Measurements from ENCODE around the gene THUMPD3.

The THUMPD3 gene, protein sequence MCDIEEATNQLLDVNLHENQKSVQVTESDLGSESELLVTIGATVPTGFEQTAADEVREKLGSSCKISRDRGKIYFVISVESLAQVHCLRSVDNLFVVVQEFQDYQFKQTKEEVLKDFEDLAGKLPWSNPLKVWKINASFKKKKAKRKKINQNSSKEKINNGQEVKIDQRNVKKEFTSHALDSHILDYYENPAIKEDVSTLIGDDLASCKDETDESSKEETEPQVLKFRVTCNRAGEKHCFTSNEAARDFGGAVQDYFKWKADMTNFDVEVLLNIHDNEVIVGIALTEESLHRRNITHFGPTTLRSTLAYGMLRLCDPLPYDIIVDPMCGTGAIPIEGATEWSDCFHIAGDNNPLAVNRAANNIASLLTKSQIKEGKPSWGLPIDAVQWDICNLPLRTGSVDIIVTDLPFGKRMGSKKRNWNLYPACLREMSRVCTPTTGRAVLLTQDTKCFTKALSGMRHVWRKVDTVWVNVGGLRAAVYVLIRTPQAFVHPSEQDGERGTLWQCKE

DNA sequence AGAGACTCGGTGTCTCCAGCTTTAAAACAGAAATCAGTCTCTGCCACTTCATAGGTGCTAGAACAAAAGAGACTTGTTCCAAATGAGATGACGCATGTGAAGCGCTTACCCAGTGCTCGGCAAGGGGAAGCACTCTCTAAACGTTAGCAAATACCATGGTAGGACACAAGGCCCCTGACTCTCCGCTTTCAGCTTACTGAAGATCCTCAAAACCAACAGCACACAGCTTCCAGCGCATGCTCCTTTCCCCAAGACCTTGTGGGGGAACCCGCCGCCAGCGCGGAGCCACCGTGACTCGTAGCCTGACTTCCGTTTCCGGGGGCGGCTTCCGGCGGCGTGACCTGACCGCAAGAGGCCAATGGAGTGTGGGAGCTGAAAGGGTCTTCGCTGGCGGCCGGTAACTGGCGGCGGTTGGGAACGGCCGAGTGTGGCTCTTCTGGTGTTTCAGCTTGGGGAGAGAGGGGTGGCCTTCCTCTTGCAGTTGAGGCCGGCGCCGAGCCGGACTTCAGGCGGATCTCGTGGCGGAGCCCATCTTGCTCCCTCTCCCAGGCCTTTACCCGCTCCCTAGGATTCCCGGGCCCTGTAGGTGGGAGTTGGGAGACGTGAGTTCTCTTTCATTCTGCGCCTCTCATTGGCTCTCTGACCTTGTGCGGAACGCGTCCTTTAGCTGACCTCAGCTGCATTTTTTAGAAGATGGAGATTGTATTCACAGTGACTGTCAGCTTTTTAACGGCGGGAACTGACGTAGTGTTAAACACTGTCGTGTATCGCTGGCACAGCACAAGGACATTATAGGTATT, at the start of gene THUMPD3:
THUMPD3 (plus strand) TSS at position 324 of the 800 bp plus-strand sequence. CDS start 2,015 bp downstream, outside the sequence.
- peak; percentile 84 to 93 for DNase-seq

DNA sequence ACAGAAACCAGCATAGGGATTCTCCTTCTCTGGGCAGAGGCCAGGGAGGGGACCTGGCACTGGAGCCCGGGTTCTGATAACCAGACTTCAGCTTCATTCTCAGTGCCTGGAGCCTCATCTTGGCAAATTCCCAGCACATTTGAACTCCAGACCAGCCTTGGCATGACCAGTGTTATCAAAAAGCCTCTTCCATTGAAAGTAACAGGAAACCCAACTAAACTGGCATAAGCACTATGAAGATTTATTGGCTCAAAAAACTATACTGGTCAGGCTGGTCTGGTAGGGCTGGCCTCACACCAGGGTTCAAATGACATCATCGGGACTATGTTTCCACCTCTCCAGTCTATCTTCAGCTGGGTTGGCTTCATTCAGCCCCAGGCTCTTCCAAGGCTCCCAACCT, 48.1 kb upstream of the THUMPD3 start:
- DNase-seq, result no peak

DNA sequence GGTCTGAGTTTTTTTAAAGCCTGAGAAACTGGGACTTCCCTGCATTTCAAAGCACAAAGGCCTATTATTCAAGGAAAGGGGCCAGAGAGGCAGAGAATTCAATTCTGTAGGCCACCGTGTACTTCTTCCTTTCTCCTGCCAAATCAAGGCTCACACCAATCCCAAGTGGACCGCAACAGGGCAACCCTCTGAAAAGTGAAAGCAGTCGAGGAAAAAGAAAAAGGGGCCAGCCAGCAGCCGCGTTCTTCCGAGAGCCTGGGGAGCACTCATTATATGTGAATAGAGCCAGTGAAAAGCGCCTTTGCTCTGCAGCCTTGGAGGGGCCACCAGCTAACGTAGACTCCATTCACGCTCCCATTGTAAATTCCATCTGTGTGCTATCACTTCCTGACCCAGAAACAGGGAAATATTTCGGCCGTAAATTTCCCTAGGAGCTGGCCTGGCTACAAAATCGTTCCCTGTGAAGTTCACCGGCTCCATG, 45.9 kb upstream of the THUMPD3 start:
- no peak for DNase-seq

DNA sequence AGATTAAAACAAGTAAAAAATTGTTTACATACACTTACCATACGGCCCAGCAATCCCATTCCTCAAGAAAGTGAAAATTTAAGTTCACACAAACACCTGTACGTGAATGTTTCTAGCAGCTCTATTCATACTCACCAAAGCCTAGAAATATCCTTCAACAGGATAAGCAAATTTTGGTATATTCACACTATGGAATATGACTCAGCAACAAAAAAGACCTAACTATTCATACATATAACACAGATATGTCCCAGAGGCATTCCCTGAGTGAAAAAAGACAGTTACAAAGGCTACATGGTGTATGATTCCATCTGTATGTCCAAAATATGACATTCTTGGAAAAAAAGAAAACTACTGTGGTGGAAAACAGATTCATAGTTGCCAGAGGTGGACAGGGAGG, 40.1 kb upstream of the THUMPD3 start:
- DNase-seq, result no peak

DNA sequence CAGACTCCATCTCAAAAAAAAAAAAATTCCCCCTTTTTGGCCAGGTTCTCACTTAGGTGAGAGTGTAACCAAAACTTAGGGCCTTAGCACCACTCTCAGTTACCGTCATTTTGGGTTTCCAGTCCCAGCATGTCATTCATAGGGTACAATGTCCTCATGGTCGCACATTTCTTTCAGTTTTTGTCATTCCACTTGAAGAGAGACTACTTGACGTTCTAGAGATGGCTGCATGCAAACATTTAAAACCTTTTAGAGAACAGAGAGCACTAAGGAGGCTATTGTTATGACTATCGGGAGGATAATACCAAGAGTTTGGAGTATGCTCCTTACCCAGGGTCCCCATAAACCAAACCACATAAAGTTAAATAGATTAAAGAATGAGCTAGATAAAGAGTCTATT, 37.9 kb upstream of the THUMPD3 start:
- no peak for DNase-seq

DNA sequence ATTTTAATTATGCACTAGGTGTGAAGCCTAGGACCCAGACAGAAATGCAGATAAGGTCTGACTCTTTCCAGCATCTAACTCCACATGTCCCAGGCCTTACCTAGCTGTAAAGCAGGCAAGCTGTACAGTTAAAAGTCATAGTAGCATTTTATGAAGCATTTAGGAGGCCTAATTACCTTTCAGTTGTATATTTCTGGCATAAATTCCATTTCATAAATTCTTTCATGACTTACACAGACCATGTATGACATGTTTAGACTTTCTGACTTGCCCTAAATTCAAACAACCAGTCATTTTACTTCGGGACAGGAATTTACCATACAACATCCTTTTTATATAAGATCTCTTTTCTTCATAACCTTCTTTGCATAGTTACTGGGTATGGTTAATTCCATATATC, 35.3 kb upstream of the THUMPD3 start:
- DNase-seq, result no peak

DNA sequence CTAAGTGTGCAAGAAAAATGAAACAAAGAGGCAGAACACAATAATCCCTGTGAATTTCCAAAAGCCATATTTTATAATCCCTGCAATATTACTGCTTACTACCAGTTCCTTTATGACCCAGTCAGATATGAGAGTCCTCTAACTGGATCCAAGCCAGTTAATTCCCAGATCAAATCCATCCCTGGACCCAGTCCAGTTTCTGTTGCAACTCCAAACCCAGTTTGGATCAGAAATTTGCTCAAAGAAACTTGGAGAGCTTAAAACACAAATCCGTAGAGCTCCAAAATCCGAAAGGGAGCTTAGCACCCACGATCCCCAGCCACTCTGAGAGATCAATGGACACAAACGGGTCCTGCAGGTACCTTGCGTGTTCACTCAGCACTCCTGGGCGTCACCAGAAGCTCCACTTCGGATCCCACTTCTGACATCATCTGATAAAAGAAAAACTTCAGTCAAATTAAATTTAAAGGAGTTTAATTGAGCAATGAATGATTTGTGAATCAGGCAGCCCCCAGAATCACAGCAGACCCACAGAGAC, 32.6 kb upstream of the THUMPD3 start:
- no peak for DNase-seq

DNA sequence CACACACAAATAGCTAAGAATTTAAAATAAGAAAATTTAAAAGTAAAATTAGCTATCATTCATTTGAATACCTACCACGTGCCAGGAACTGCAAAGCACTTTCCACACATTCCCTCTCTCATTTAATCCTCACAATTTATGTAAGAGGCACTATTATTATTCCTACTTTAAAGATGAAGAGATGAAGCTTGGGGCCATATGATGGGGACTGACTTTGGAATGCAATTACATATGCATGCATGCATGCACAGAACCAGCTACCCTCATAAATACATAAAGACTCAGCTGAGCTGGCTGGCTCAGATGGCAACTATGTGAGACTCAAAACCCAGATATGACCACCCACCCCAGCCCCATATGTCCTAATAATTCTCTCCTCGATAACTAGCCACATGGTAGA, 31.7 kb upstream of the THUMPD3 start:
- no peak for DNase-seq

DNA sequence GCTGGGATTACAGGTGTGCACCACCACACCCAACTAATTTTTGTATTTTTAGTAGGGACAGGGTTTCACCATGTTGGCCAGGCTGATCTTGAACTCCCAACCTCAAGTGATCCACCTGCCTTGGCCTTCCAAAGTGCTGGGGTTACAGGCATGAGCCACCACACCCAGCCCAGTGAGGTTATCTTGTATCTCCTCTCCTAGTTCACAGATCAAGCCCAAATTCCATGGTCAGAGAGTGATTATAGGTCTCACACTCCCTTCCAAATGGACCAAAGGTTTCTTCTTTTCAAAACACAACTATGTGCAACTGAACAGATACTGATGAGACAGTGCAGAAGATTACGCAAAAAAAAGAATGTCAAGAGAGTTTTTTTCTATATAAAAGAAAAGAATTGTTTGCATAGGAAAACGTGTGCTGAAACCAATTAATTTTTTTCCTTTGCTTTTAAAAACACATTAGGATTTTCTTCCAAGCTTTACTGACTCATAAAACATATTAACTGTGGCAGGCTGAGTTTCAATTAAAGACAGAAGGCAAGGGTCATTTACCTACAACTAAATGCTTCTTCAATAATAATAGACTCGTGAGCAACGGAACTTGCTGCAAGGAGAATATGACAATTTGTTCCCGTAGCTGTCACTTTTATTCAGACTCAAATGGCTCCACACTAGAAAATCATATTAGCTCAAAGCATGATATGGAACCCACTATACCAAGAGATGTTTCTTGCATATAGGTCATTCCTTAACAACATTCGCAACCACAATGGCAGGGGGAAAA, 30.4 kb upstream of the THUMPD3 start:
- no peak for DNase-seq

DNA sequence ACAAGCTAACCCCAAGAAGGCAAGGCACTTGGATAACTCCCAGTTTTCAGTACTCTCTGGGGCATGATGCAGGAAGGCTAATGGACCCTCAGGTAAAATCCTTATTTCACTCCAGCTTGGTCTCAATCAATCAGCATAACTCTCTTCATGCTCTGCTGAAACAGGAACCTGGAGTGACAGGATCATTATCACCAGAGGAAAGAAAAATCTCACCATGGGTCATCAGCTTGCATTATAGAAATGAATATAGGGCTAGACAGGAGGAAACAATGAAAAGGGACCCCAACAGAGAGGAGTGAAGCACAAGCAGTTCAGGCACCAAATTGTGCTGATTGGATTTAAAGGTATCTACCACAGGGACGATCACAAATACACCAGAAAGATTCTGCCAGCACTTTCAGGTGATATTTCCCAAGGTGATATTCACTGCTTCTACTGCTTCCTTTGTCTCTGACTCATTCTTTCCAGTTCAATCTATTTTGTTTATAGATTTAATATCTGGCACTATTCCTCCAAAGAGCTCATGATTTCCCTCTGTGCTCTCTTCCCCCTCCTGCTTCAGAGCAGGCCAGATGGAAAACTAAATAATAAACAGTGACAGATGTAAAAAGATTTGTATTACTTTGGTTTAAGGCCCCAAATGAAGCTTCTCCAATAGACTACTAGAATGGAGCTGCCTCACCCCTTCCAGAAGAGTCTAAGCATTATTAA, 22.9 kb upstream of the THUMPD3 start:
- DNase-seq, result no peak

DNA sequence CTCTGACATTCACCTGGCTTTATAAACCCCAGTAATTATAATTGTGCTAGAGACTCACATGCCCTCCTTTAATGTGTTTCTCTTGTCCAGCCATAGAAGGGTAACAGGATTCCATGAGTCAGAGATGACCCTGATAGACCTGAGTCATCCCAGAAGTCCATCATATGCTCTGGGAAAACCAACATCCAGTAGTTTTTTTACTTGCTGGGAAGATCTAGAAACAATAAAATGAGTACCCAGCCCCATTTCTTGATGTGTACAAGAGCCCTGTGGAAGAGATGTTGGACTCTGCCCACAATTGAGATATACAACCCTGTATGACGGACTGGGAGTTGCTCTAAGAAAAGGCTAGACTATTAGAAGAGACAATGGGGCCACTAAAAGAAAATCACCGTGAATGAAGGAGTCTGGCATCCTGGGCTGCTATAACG, 22.4 kb upstream of the THUMPD3 start:
- no peak for DNase-seq

DNA sequence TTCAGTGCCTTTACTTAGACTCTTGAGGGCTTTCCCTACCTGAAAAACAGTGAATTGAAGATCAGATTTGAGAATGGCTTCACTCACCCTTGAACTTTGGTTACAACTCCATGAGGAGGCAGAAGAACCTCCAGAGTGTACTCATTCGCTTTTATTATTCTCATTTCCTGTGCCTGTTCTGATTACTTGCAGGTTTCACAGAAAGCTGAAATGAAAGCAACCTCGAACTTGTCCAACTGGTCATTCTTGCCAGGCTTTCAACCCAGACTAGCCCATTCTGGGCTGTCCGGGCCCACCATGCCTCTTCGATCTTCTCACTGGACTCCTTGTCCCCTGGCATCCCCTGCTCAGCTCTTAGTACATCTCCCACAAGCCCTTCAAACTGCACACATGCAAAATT, 20.2 kb upstream of the THUMPD3 start:
- no peak for DNase-seq

DNA sequence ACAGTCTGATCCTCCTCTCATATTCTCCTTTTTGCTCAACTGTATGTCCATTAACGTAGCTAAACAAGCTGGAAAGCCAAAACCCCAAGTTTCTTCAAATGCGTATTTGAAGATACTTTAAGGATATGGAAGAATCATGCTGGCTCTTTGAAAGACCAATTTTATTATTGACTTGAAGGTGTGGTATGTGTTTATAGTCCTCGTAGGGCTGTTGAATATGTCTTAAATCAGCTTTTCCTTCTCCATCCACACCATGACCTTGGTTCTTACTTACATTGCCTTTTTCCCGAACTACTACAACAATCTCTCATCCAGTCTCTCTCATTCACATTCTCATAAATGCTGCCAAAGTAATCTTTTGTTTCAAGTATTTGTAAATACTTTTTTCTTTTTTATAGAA, 19.7 kb upstream of the THUMPD3 start:
- no peak for DNase-seq

DNA sequence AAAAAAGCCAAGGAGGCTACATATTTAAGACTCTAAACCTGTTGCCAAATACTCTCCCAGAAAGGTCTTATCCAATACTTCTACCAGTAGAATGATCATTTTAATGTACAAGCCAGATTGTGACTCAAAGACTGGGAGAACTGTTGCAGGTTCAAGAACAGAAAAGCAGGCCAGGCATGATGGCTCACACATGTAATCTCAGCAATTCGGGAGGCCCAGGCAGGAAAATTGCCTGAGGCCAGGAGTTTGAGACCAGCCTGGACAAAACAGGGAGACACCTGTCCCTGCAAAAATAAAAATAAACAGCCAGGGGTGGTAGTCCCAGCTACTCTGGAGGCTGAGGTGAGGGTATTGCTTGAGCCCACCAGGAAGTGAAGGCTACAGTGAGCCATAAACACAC, 17.8 kb upstream of the THUMPD3 start:
- no peak for DNase-seq

DNA sequence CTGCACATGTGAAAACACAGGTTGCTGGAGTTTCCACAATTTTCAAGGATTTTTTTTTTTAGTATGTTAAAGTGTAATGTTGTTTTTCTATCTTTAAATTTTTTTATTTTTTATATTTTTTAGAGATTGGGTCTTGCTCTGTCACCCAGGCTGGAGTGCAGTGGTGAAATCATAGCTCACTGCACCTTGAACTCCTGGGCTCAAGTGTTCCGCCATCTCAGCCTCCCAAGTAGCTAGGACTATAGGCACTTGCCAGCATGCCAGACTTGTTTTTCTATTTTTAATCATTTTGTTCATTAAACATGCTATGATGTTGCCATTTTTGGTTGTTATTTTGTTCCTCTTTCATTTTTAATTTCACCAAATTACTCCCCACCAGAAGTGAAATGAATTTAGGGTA, 16.7 kb upstream of the THUMPD3 start:
- DNase-seq, result no peak

DNA sequence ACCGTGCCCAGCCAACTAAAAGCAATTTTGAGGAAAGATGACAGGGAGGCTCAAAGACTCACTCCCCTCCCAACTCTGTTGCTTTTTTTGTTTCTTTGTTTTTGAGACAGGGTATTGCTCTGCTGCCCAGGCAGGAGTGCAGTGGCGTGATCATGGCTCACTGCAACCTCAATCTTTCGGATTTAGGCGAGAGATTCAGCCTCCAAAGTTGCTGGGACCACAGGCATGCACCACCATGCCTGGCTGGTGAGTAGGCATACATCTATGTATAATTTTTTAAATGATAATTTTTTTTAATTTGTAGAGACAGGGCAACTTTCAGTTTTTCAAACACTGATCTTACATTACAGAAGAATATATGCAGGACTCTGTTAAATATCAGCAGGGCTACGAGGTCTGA, 15.8 kb upstream of the THUMPD3 start:
- no peak for DNase-seq

DNA sequence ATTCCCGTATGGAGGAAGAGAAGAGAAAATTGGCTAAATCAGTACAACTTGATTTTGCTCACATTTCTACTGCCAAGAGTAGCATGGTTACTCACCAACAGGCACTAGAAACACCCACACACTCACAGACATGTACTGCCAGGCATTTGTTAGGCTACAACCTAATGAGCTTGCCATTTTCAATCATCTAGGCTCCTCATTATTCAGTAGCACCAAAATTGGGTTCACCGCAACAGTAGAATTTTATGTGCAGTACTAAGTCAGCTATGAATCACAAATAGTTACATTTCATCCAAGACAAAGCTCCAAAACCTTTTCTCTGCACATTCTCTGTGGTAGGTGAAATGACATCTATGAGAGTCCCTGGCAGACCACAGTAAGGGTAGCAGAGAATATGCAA, 15.0 kb upstream of the THUMPD3 start:
- DNase-seq, result no peak

DNA sequence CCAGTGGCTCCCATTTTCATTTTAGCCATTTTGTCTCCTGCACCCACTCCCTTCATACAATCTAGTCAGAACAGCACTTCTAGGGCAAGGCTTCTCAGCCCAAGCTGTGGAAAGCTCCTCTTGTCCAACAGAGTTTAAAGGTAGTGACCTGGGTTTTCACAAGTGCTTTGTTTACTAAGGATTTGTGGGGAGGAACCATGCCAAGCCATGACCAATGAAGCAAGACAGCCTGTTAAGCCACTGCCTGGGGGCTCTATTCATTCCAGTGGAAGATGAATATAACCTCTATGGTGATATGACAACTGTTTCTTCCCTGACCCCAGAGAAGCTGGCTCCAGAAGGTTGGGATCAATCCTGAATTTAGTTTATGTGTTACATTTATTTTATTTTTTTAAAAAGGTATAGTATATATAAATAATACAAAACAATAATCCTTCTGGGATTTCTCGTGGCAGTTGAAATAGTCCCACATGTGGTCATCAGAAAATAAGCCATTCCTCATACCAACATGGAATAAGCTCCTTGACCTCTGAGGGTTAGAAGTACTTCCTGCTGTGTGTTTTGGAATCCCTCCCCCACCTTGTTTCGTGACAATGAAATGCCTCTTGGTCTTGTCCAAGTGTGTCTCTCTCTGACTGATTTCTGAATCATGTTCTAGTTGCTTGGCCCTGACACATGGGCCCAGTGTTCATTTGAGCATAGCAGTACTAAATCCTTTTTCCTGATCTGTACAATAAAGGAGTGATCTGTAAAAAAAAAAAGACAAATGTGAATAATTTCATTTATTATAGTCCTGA, 13.3 kb upstream of the THUMPD3 start:
- no peak for DNase-seq

DNA sequence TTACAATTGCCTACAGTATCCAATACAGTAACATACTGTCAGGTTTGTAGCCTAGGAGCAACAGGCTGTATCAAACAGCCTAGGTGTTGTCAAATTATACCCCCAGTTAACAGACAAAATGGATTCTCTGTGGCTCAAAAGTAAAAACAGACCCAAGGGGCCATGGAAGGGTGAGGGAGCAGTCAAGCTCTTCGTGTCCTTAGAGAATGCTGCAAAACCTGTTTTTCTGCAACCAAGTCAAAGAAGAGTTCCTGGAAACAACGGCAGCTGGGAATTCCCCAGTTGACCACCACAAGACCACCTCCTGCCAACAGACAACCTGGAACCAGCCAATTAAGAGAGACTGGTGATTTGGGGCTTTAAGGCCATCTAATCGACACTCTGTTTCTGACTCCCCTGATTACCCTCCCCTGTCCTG, 11.1 kb upstream of the THUMPD3 start:
- no peak for DNase-seq

DNA sequence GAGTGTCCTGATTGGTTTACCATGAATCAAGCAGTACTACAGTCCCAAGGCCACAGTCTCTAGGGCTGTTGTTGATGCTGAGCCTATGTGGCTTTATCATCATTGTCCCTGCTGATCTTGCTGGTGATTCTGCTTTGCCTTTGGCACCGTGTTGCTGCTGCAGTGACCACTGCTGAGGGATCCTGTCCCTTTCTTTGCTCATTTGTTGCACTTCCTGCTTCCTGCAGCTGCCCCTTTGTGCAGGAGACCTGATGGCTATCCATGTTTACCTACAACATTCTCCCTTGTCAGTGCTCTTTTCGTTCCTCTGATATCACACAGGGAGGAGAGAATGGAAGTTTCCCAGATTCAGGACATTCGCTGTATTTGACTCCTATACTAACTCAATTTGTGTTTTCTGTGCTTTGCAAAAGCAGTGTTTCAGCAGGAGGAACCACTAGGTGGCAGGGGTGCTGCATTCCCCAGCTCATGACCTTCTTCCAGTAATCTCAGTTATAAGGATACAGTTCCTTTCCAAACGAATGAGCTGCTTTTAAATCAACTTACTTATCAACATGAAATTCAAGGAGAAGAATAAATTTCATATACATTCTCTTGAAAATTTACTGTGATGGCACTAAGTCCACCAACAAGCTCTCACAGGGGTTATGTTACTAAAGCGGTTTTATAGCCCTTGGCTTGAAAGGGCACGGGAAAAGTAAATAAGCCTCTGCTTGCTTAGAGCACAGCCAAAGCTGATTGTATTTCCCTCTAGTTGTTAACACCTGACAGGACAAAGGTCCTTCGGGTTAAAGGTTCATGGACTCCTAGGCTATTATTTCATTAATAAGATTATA, 9.7 kb upstream of the THUMPD3 start:
- DNase-seq, result peak; percentile 9 to 64
